WTC11 (cell line): ENCODE data around the gene WDR90. TPM values are rescaled to one million over a fixed set of nuclear protein-coding genes. Genes with fewer than 3 reads are reported as not detected.

Experiments used
- ATAC-seq: fragments of 200-7000 bp; cut with Tn5 transposase; 2 replicates; pipeline ENCODE4 v1.10.0; 2021; ENCODE audit warnings: mild to moderate bottlenecking, moderate library complexity
- CTCF ChIA-PET: fragments of 300-600 bp; sonication (Branson Sonifier 250); formaldehyde crosslinking; loops from one replicate; lab custom pipeline; 2021; ENCODE audit warnings: antibody characterized with exemption; lab: Charles Lee
- POLR2A ChIA-PET: fragments of 350-600 bp; sonication (Branson Sonifier 250); formaldehyde crosslinking; loops from one replicate; lab custom pipeline; 2021; ENCODE audit warnings: antibody characterized with exemption; lab: Charles Lee
- DNase-seq: peaks from one replicate; pipeline ENCODE4 v3.0.0; 2021; ENCODE audit warnings: low spot score
- H3K27ac Mint-ChIP-seq: 2 replicates; pipeline ENCODE4 v1.8.0; 2021; ENCODE audit warnings: mixed read lengths
- H3K27me3 Mint-ChIP-seq: 2 replicates; pipeline ENCODE4 v1.8.0; 2021; ENCODE audit warnings: low read depth, mild to moderate bottlenecking, moderate library complexity, mixed read lengths
- H3K36me3 Mint-ChIP-seq: 2 replicates; pipeline ENCODE4 v1.8.0; 2021; ENCODE audit warnings: mixed read lengths
- H3K4me1 Mint-ChIP-seq: 2 replicates; pipeline ENCODE4 v1.8.0; 2022; ENCODE audit warnings: mixed read lengths
- H3K4me3 Mint-ChIP-seq: 2 replicates; pipeline ENCODE4 v1.8.0; 2021; ENCODE audit warnings: mild to moderate bottlenecking, moderate library complexity, mixed read lengths
- H3K9me3 Mint-ChIP-seq: 2 replicates; pipeline ENCODE4 v1.8.0; 2021; ENCODE audit warnings: mixed read lengths
- ESRRA ChIP-seq: sonication (generic); formaldehyde crosslinking; IDR thresholded peaks from 2 replicates; pipeline ENCODE4 v1.8.1; 2022; ENCODE audit warnings: mild to moderate bottlenecking, missing genetic modification reagents, borderline replicate concordance
- RELA ChIP-seq: sonication (generic); formaldehyde crosslinking; IDR thresholded peaks from 2 replicates; pipeline ENCODE4 v1.8.1; 2022; ENCODE audit warnings: missing genetic modification reagents, mild to moderate bottlenecking, borderline replicate concordance
- ZNF263 ChIP-seq: sonication (generic); formaldehyde crosslinking; IDR thresholded peaks from 2 replicates; pipeline ENCODE4 v1.8.1; 2022; ENCODE audit warnings: low read depth, mild to moderate bottlenecking, moderate library complexity, missing genetic modification reagents
- total RNA-seq: library from RNA; stranded (reverse); gene quantifications from 3 replicates; pipeline ENCODE4 v1.2.3, GENCODE V29; 2021
- TF ChIP-seq, protein P1 (sequence below): sonication (generic); formaldehyde crosslinking; IDR thresholded peaks from 2 replicates; pipeline ENCODE4 v1.8.0; 2022; ENCODE audit warnings: missing genetic modification reagents
- TF ChIP-seq, protein P2 (sequence below): sonication (generic); formaldehyde crosslinking; IDR thresholded peaks from 2 replicates; pipeline ENCODE4 v1.8.1; 2023; ENCODE audit warnings: mild to moderate bottlenecking, moderate library complexity, missing genetic modification reagents
- TF ChIP-seq, protein P3 (sequence below): fragments of 200-600 bp; IDR thresholded peaks from 2 replicates; pipeline ENCODE4 v1.8.0; 2022; ENCODE audit warnings: antibody characterized with exemption
- TF ChIP-seq, protein P4 (sequence below): sonication (generic); formaldehyde crosslinking; IDR thresholded peaks from 2 replicates; pipeline ENCODE4 v1.8.1; 2023; ENCODE audit warnings: mild to moderate bottlenecking, missing genetic modification reagents, moderate library complexity
- TF ChIP-seq, protein P5 (sequence below): sonication (generic); formaldehyde crosslinking; IDR thresholded peaks from 2 replicates; pipeline ENCODE4 v1.8.1; 2022; ENCODE audit warnings: low read depth, mild to moderate bottlenecking, moderate library complexity, missing genetic modification reagents, borderline replicate concordance

The WDR90 gene
- total RNA-seq, 1 experiment from 2014 or later: 75.8 TPM

DNA sequence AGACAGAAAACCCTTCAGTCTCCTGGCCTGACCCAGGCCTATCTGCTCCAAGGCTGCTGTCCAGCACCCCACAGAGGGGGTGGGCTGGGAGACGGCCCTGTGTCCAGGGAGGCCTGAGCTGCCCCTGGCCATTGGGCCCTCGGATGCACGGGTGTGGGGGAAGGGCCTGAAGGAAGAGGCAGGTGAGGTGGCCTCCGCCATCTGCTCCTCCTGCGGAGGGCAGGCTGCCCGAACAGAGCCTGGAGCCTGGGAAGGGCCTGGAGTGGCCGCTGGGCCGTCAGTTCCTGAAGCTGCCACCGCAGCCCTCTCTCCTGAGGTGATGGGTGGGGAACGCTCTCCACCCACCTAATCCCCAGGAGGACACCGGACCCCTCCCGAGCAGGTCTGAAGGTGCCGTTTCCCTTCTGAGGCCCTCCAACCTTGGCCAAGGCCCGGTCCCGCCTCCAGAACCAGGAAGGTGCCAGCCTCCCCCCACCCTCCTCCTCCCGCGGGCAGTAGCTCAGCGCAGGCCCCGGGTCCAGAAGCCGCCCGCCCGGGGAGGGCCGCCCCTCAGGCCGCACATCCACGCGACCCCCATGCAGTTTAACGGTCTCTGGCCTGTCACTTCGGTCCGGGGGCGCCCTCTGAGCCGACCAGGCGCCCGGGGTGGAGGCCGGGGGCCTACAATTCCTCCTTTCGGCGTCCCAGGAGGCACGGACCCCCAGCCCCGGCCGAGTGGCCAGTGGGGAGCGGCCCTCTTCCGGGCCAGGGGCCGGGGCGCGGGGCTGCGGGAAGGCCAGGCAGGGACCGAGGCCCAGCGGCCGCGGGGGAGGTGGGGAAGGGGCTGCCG is 55.6 kb downstream of the WDR90 start:
- DNase-seq: no peak
- POLR2A ChIA-PET: interaction anchor here (0.8 to 1.0 kb wide), 2 partner anchors 9 to 83 kb away, joined by 3 read pairs; partner anchors contain the start of gene RPUSD1
- H3K4me1 Mint-ChIP-seq: no peaks in the 10 kb centered on the region
- ATAC-seq: 0 out of 2 replicates have a peak, but pooled peaks have one; percentile 2
- TF ChIP-seq RELA: 0 out of 2 replicates have a peak, but pooled peaks have one; percentile 21
- TF ChIP-seq, protein P1, sequence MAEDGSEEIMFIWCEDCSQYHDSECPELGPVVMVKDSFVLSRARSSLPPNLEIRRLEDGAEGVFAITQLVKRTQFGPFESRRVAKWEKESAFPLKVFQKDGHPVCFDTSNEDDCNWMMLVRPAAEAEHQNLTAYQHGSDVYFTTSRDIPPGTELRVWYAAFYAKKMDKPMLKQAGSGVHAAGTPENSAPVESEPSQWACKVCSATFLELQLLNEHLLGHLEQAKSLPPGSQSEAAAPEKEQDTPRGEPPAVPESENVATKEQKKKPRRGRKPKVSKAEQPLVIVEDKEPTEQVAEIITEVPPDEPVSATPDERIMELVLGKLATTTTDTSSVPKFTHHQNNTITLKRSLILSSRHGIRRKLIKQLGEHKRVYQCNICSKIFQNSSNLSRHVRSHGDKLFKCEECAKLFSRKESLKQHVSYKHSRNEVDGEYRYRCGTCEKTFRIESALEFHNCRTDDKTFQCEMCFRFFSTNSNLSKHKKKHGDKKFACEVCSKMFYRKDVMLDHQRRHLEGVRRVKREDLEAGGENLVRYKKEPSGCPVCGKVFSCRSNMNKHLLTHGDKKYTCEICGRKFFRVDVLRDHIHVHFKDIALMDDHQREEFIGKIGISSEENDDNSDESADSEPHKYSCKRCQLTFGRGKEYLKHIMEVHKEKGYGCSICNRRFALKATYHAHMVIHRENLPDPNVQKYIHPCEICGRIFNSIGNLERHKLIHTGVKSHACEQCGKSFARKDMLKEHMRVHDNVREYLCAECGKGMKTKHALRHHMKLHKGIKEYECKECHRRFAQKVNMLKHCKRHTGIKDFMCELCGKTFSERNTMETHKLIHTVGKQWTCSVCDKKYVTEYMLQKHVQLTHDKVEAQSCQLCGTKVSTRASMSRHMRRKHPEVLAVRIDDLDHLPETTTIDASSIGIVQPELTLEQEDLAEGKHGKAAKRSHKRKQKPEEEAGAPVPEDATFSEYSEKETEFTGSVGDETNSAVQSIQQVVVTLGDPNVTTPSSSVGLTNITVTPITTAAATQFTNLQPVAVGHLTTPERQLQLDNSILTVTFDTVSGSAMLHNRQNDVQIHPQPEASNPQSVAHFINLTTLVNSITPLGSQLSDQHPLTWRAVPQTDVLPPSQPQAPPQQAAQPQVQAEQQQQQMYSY (CRISPR knock-in tag): no peak
- TF ChIP-seq, protein P2, sequence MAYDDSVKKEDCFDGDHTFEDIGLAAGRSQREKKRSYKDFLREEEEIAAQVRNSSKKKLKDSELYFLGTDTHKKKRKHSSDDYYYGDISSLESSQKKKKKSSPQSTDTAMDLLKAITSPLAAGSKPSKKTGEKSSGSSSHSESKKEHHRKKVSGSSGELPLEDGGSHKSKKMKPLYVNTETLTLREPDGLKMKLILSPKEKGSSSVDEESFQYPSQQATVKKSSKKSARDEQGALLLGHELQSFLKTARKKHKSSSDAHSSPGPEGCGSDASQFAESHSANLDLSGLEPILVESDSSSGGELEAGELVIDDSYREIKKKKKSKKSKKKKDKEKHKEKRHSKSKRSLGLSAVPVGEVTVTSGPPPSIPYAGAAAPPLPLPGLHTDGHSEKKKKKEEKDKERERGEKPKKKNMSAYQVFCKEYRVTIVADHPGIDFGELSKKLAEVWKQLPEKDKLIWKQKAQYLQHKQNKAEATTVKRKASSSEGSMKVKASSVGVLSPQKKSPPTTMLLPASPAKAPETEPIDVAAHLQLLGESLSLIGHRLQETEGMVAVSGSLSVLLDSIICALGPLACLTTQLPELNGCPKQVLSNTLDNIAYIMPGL (CRISPR knock-in tag): peak; percentile 38; the same call in 1 of the 2 replicates
- TF ChIP-seq, protein P3, sequence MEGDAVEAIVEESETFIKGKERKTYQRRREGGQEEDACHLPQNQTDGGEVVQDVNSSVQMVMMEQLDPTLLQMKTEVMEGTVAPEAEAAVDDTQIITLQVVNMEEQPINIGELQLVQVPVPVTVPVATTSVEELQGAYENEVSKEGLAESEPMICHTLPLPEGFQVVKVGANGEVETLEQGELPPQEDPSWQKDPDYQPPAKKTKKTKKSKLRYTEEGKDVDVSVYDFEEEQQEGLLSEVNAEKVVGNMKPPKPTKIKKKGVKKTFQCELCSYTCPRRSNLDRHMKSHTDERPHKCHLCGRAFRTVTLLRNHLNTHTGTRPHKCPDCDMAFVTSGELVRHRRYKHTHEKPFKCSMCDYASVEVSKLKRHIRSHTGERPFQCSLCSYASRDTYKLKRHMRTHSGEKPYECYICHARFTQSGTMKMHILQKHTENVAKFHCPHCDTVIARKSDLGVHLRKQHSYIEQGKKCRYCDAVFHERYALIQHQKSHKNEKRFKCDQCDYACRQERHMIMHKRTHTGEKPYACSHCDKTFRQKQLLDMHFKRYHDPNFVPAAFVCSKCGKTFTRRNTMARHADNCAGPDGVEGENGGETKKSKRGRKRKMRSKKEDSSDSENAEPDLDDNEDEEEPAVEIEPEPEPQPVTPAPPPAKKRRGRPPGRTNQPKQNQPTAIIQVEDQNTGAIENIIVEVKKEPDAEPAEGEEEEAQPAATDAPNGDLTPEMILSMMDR: no peak
- TF ChIP-seq ESRRA (CRISPR knock-in tag): no peak
- TF ChIP-seq, protein P4, sequence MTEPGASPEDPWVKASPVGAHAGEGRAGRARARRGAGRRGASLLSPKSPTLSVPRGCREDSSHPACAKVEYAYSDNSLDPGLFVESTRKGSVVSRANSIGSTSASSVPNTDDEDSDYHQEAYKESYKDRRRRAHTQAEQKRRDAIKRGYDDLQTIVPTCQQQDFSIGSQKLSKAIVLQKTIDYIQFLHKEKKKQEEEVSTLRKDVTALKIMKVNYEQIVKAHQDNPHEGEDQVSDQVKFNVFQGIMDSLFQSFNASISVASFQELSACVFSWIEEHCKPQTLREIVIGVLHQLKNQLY: no peak
- peak overlapping the region; percentile 55 for H3K4me3 Mint-ChIP-seq
- H3K27me3 Mint-ChIP-seq: peaks cover 85% of the 10 kb centered on the region
- no peaks in the 10 kb centered on the region for H3K9me3 Mint-ChIP-seq
- H3K36me3 Mint-ChIP-seq: no peaks in the 10 kb centered on the region
- CTCF ChIA-PET: interaction anchor here (1.3 to 4.5 kb wide), 4 partner anchors 8 to 81 kb away, joined by 5 to 25 read pairs (median 6); partner anchors contain the start of gene METRN
- H3K27ac Mint-ChIP-seq: no peak overlapping the region

DNA sequence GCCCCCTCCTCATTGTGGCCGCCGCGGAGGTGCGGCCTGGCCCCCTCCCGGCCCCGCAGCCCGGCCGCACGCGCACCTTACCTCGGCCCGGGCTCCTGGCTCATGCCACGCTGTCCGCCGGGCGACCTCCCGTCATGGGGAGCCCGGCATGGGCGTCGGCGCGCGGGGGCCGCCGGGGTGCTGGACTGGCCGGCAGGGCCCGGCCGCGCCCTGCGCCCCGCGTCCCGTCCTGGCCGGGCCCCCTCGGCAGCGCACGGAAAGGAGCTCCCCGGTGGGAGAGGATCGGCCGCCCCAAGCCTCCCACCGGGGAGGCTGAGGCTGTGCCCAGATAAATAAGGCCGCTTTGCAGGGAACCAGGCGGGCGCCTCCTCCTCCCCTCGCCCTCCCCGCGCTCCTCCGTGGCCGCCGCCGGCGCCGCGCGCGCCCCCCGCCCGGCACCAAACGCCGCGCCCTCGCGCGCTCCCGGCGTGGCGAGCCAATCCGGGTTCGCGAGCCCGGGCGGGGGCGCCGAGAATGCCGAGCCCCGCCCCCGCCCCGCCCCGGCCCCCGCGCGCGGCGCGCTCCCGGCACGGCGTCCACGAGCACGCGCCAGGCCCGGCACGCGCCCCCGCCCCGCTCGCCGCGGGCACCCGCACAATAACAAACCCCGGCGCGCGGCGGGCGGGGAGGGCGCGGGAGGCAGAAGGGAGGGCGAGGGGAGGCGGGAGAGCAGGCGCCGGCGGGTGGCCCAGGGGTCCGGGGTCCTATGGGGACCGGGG is 56.4 kb downstream of the WDR90 start, which contains the start of gene FBXL16:
Gene FBXL16, minus strand, starts transcription at position 371 of the 758 bp plus-strand sequence. CDS start 8,396 bp downstream, outside the sequence.
- Mint-ChIP-seq H3K27ac (no peak within 1 kb of the TSS), H3K9me3 (no peaks in the 10 kb centered on the region), H3K4me3 (peak within 1 kb of the TSS; percentile 72), H3K27me3 (peaks cover 79% of the 10 kb centered on the region), H3K36me3 (no peaks in the 10 kb centered on the region), H3K4me1 (no peaks in the 10 kb centered on the region)
- DNase-seq: no peak
- peak; percentile 11 for ATAC-seq
- POLR2A ChIA-PET: interaction anchor here (0.6 to 1.0 kb wide), 2 partner anchors 10 to 11 kb away, joined by 3 read pairs; no protein-coding TSS in a partner anchor
- CTCF ChIA-PET: interaction anchor here (1.3 to 4.5 kb wide), 4 partner anchors 10 to 80 kb away, joined by 5 to 25 read pairs (median 6); partner anchors contain the start of gene METRN
- TF ChIP-seq, protein P5, sequence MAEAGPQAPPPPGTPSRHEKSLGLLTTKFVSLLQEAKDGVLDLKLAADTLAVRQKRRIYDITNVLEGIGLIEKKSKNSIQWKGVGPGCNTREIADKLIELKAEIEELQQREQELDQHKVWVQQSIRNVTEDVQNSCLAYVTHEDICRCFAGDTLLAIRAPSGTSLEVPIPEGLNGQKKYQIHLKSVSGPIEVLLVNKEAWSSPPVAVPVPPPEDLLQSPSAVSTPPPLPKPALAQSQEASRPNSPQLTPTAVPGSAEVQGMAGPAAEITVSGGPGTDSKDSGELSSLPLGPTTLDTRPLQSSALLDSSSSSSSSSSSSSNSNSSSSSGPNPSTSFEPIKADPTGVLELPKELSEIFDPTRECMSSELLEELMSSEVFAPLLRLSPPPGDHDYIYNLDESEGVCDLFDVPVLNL (CRISPR knock-in tag): no peak
- TF ChIP-seq ZNF263 (CRISPR knock-in tag): 0 out of 2 replicates have a peak, but pooled peaks have one; percentile 38
